GM19467 (cell line): ENCODE results near the gene UST.
"Not testable (repeated sequence)": the region's sequence is repeated elsewhere in the genome, so short reads cannot be mapped to it uniquely, and the experiment has no call there.

Source experiments
- ATAC-seq: cut with Tn5 transposase; IDR thresholded peaks from one replicate; pipeline ENCODE4 v1.9.1; 2021; ENCODE audit warnings: mild to moderate bottlenecking, moderate library complexity; ENCODE audit not compliant: unreplicated experiment

UST gene

GRCh38 chr6:149103950-149104349 is 357.1 kb downstream of the UST start:
- ATAC-seq: not testable (repeated sequence)

DNA sequence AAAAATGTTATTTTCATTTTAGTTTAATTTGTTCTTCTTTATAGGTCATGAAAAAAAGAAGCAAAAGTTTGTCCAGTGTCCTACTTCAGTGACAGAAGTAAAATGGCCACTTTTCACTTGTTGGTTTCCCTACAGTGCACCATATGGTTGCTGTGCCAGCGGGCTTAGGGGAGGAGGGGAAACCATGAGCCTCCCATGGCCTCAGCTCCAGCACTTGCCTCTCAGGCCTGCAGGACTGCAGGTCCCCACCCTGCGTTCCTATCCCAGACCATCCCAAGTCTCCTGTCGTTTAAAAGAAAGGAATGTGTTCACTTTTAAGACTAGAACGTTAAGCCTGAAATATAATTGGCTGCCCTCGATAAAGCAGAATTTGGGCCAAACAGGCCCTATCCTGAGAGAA is 360.7 kb downstream of the UST start:
- no peak for ATAC-seq

DNA sequence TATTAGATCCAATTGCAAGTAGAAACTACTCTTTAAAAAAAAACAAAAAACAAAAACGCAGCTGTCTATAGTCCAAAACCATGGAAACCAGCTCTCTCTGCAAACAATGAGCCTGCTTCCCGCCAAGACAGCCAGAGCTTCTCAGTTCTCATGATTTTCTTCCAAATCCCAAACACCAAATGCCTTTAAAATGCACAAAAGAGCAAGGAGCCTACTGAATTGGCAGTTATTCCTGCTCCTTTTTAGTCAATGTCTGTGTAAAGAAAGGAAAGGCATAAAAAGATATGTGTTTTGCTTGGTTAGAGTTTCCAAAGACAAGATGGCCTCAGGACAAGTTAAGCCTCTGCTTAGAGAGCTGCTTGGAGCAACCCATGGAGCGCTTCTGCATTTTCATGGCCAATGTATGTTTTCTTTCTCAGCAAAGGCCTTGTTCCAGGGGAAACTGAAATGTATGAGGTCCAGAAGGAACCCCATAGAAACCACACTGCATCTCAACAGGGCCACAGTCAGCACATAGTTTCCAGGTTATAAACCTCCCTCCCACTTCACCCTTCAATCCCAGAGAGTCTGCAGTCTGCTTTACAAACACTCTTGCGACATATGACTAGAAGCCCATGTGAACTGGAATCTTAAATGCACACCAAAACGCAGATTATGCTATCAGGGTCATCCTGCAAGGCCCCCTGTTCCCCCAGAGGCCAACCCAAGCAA is 361.4 kb downstream of the UST start:
- ATAC-seq: no peak

- ATAC-seq: no peak
Observed at GRCh38 chr6:149108749-149109100, 361.9 kb downstream of the UST start.

DNA sequence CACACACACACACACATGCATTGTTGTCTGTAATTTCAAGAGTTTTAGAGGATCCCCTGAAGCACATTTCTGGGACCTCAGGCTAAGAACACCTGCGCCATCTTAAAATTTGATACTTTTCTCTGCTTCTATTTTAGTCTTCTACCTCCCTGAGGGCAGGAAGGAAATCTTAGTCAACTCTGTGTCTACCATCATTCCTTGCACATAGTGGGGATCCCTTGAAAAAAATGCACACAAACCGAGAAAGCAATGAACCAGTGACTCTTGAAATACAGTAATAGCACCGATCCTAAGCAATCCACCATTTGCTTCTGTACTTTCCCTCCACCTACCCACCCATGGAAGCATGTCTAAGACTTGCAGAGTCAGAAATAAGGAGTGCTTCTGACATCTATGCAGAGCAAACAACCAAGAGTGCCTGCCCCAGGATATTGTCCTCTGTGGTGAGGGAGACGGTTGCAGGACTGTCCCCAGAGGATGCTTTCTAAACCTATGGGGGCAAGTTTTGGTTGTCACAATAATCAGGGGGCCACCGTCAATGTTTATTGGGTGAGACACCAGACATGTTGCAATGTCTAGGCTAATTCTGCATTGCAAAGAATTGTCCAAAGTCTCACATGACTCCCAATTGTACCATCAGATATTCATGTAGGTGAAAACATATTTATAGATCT is 362.7 kb downstream of the UST start:
- ATAC-seq: no peak

- ATAC-seq: no peak
Observed at GRCh38 chr6:149111556-149112115, 364.8 kb downstream of the UST start.

DNA sequence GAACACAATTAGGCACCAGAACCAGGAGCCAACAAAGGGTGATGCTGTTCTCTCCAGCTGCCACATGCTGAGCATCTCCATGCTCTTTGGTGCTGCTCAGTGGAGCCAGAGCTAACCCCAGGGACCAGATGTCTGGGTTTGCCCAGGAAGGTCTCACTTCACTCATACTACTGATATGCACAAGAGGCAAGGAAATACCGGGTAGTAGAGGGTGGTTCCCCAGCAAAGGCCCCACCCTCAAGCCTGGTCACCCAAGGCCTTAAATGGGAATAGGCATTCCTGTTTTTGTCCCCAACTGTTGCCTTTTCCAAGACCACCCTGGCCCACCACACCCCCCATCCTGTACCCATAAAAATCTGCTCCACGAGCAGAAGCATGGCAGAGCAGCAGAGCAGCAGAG is 366.1 kb downstream of the UST start:
- peak; percentile 56 for ATAC-seq

- ATAC-seq: no peak
Observed at GRCh38 chr6:149114167-149114566, 367.3 kb downstream of the UST start.

- no peak for ATAC-seq
Observed at GRCh38 chr6:149118737-149119653, 372.2 kb downstream of the UST start.

DNA sequence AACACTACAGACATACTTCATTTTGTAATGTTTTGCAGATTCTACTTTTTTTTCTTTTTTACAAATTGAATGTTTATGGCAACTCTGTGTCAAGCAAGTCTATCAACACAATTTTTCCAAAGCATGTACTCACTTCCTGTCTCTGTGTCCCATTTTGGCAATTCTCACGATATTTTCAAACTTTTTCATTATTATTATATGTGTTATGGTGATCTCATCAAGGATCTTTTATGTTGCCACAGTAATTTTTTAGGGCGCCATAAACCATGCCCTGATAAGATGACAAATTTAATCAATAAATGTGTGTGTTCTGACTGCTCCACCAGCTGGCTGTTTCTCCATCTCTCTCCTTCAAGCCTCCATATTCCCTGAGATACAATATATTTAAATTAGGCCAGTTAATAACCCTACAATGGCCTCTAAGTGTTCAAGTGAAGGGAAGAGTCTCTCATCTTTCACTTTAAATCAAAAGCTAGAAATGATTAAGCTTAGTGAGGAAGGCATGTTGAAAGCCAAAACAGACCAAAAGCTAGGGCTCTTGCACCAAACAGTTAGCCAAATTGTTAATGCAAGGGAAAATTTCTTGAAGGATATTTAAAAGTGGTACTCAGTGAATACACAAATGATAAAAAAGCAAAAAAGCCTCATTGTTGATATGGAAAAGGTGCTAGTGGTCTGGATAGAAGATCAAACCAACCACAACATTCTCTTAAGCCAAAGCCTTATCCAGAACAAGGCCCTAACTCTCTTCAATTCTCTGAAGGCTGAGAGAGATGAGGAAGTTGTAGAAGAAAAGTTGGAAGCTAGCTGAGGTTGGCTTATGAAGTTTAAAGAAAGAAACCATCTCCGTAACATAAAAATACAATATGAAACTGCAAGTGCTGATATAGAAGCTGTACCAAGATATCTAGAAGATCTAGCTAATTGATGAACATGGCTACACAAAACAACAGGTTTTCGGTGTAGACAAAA is 376.3 kb downstream of the UST start:
- ATAC-seq: no peak

GRCh38 chr6:149125309-149125708 is 378.5 kb downstream of the UST start:
- no peak for ATAC-seq
